Body of pancreas (tissue), 4 donors: ENCODE measurements around the gene LAMTOR5.

Experiments used
- CTCF ChIP-seq, 7 experiments: fragments of 450-650 bp in 4 of 7; fragments of 200-600 bp in 3 of 7; sonication (generic) in 3 of 7; IDR thresholded peaks; one replicate each; pipeline ENCODE4 v1.5.1; 2016 to 2019; ENCODE audit warnings: antibody characterized with exemption in 7 of 7
- POLR2A ChIP-seq, 3 donors: fragments of 450-650 bp; IDR thresholded peaks; one replicate each; pipeline ENCODE4 v1.6.1; 2016; ENCODE audit warnings: antibody characterized with exemption in 3 of 3, mild to moderate bottlenecking in 2 of 3

GRCh38 chr1:110454328-110454727, 46.8 kb upstream of the LAMTOR5 start:
- TF ChIP-seq CTCF (IDR thresholded peaks at IDR 0.05) (no peak), POLR2A (IDR thresholded peaks at IDR 0.05) (no peak)
